Middle frontal gyrus (tissue), 1 donor: ENCODE measurements around the gene LDB1.

Experiments used
- DNase-seq: peaks from one replicate; pipeline ENCODE4 v3.0.0-alpha.2; 2015; ENCODE audit warnings: low spot score; ENCODE audit errors: extremely low spot score

LDB1 gene

DNA sequence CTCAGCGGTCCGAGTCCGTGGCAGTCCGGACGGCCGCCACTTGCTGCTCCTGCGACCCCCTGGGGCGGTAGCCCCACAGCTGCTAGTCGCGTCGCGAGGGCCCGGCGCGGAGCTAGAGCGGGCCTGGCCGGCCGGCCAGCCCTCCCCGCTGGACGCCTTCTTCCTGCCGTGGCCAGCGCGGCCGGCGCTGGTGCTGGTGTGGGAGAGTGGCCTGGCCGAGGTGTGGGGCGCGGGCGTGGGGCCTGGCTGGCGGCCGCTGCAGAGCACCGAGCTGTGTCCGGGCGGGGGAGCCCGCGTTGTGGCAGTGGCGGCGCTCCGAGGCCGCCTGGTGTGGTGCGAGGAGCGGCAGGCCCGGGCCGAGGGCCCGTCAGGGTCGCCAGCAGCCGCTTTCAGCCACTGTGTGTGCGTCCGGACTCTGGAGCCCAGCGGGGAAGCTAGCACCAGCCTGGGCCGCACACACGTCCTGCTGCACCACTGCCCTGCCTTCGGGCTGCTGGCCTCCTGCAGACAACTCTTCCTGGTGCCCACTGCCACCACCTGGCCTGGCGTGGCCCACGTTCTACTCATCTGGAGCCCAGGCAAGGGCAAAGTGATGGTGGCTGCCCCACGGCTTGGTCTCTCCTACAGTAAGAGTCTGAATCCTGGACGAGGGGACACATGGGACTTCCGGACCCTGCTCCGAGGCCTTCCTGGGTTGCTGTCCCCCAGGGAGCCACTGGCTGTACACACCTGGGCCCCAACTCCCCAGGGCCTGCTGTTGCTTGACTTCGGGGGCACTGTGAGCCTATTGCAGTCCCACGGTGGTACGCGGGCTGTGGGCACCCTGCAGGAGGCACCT lies 54.4 kb downstream of the LDB1 start:
- no peak for DNase-seq

GRCh38 chr10:102064868-102065560 lies 55.2 kb downstream of the LDB1 start, which contains the start of gene HPS6:
HPS6 (plus strand) TSS chr10:102065349; CDS start chr10:102065475, 126 bp downstream.
- DNase-seq, result peak; percentile 81

DNA sequence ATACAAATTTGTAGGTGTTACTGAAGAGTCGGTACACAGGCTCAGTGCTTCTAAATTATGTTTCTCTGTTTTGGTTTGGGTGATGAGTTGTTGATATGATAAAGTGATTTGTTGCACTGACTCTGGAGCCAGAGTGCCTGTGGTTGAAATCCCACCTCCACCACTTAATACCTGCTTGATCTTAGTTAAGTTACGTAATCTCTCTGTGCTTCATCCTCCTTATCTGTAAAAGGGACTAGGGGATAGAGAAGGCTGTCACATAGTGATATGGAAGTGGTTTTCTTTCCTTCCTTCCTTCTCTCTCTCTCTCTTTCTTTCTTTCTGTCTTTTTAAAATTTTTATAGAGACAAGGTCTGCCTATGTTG lies 55.7 kb downstream of the LDB1 start:
- no peak for DNase-seq

DNA sequence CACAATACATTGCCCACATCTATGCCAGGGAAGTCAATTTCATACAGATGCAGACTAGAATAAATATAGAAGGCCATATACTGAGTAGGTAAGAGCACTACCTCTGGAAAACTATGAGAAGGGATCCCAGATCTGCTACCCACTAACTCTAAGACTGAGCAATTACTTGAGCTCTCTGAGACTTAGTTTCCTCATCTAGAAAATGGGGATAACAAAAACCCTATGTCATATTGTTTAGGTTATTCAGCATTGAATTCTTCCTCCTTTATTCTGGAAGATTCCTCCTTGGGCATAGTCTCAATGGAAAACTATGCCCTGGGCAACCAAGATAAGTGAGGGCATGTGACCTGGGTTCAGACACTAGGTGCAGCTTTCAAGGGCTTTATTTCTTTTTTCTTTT lies 60.2 kb downstream of the LDB1 start:
- no peak for DNase-seq
